ENCODE data around the gene MGST2.

Gene MGST2

GRCh38 chr4:139753686-139754085 lies 88.1 kb downstream of the MGST2 start:
- no peak overlapping the region for H3K4me3 ChIP-seq (ENCODE audit: low read length, poor library complexity, severe bottlenecking)
- no peak overlapping the region for H3K4me2 ChIP-seq (ENCODE audit: low read depth, low read length, poor library complexity, severe bottlenecking)
- no peak overlapping the region for H3K9ac ChIP-seq (ENCODE audit: low read depth, low read length, poor library complexity, severe bottlenecking)
- TF ChIP-seq EZH2phosphoT487 (IDR thresholded peaks at IDR 0.05; ENCODE audit: borderline replicate concordance) (no peak), CTCF (conservative IDR thresholded peaks at IDR 0.05; ENCODE audit: low read length) (no peak)
- H3K36me3 ChIP-seq (ENCODE audit: insufficient read depth, low read length), result no peaks in the 10 kb centered on the region
- 0 out of 2 replicates have a peak, but pooled peaks cover 3% of the 10 kb centered on the region for H3K79me2 ChIP-seq (ENCODE audit: insufficient read depth, low read length)
- no peaks in the 10 kb centered on the region for H3F3A ChIP-seq (ENCODE audit: low read depth)
- no peaks in the 10 kb centered on the region for H3K27me3 ChIP-seq (ENCODE audit: insufficient read depth, low read length, poor library complexity, severe bottlenecking)
- no peaks in the 10 kb centered on the region for H3K9me3 ChIP-seq (ENCODE audit: insufficient read depth, low read depth, low read length)
- H3K9me2 ChIP-seq (replicated peaks; ENCODE audit: low read depth, low read length), result no peaks in the 10 kb centered on the region
- H2AFZ ChIP-seq (ENCODE audit: low read length), result no peak overlapping the region
- peaks cover 51% of the 10 kb centered on the region for H3K4me1 ChIP-seq (ENCODE audit: insufficient read depth, low read length, poor library complexity, severe bottlenecking)
- H4K20me1 ChIP-seq (ENCODE audit: insufficient read depth, low read length, poor library complexity, severe bottlenecking), result no peaks in the 10 kb centered on the region
